ENCODE measurements around the gene NUDCD2.
"Not testable (repeated sequence)": the region's sequence is repeated elsewhere in the genome, so short reads cannot be mapped to it uniquely, and the experiment has no call there.

Gene NUDCD2

GRCh38 chr5:163437011-163437308, 22.9 kb downstream of the NUDCD2 start:
- peak overlapping the region; percentile 98 for H3K4me3 ChIP-seq (ENCODE audit: low read depth, low read length)
- DNase-seq (ENCODE audit: low read depth), result no peak

- no peak for DNase-seq (ENCODE audit: low read depth)
- H3K4me3 ChIP-seq (ENCODE audit: low read depth, low read length), result no peak overlapping the region
Measured at GRCh38 chr5:163436515-163436914, 23.4 kb downstream of the NUDCD2 start.

- DNase-seq (ENCODE audit: low read depth), result no peak
Measured at GRCh38 chr5:163434401-163434866, 25.5 kb downstream of the NUDCD2 start.

GRCh38 chr5:163433271-163433670, 26.6 kb downstream of the NUDCD2 start:
- H3K4me3 ChIP-seq (ENCODE audit: low read depth, low read length), result no peak overlapping the region
- no peak for DNase-seq (ENCODE audit: low read depth)

More at GRCh38 chr5:163434401-163434866, 25.5 kb downstream of the NUDCD2 start:
- H3K4me3 ChIP-seq (ENCODE audit: low read depth, low read length), result no peak overlapping the region

GRCh38 chr5:163432544-163432943, 27.4 kb downstream of the NUDCD2 start:
- no peak for DNase-seq (ENCODE audit: low read depth)
- no peak overlapping the region for H3K4me3 ChIP-seq (ENCODE audit: low read depth, low read length)

GRCh38 chr5:163426128-163426527, 33.8 kb downstream of the NUDCD2 start:
- not testable (repeated sequence) for H3K4me3 ChIP-seq (ENCODE audit: low read depth, low read length); DNase-seq (ENCODE audit: low read depth)

- no peak overlapping the region for H3K4me3 ChIP-seq (ENCODE audit: low read depth, low read length)
- DNase-seq (ENCODE audit: low read depth), result no peak
Measured at GRCh38 chr5:163424836-163425235, 35.1 kb downstream of the NUDCD2 start.

- H3K4me3 ChIP-seq (ENCODE audit: low read depth, low read length); DNase-seq (ENCODE audit: low read depth): not testable (repeated sequence)
Measured at GRCh38 chr5:163415673-163416072, 44.2 kb downstream of the NUDCD2 start.

- no peak for DNase-seq (ENCODE audit: low read depth)
- no peak overlapping the region for H3K4me3 ChIP-seq (ENCODE audit: low read depth, low read length)
Measured at GRCh38 chr5:163410505-163410904, 49.4 kb downstream of the NUDCD2 start.

GRCh38 chr5:163409384-163409783, 50.5 kb downstream of the NUDCD2 start:
- no peak for DNase-seq (ENCODE audit: low read depth)
- no peak overlapping the region for H3K4me3 ChIP-seq (ENCODE audit: low read depth, low read length)

GRCh38 chr5:163408311-163408923, 51.5 kb downstream of the NUDCD2 start:
- peak; percentile 21 for DNase-seq (ENCODE audit: low read depth)
- H3K4me3 ChIP-seq (ENCODE audit: low read depth, low read length), result peak overlapping the region; percentile 17

GRCh38 chr5:163407034-163407655, 52.8 kb downstream of the NUDCD2 start:
- DNase-seq (ENCODE audit: low read depth), result no peak
- H3K4me3 ChIP-seq (ENCODE audit: low read depth, low read length), result no peak overlapping the region

- DNase-seq (ENCODE audit: low read depth), result no peak
Measured at GRCh38 chr5:163404364-163405173, 55.3 kb downstream of the NUDCD2 start.

GRCh38 chr5:163402007-163402406, 57.9 kb downstream of the NUDCD2 start:
- DNase-seq (ENCODE audit: low read depth), result no peak
- no peak overlapping the region for H3K4me3 ChIP-seq (ENCODE audit: low read depth, low read length)

More at GRCh38 chr5:163404364-163405173, 55.3 kb downstream of the NUDCD2 start:
- no peak overlapping the region for H3K4me3 ChIP-seq (ENCODE audit: low read depth, low read length)

GRCh38 chr5:163401271-163401670, 58.6 kb downstream of the NUDCD2 start:
- no peak overlapping the region for H3K4me3 ChIP-seq (ENCODE audit: low read depth, low read length)
- DNase-seq (ENCODE audit: low read depth), result no peak

GRCh38 chr5:163399923-163400322, 60.0 kb downstream of the NUDCD2 start:
- no peak for DNase-seq (ENCODE audit: low read depth)
- H3K4me3 ChIP-seq (ENCODE audit: low read depth, low read length), result no peak overlapping the region

GRCh38 chr5:163397354-163397753, 62.5 kb downstream of the NUDCD2 start:
- H3K4me3 ChIP-seq (ENCODE audit: low read depth, low read length), result no peak overlapping the region
- no peak for DNase-seq (ENCODE audit: low read depth)

GRCh38 chr5:163396818-163397340, 63.0 kb downstream of the NUDCD2 start:
- H3K4me3 ChIP-seq (ENCODE audit: low read depth, low read length); DNase-seq (ENCODE audit: low read depth): not testable (repeated sequence)
